H1 (cell line): ENCODE data around the gene ARHGAP18. TPM values are rescaled to one million over a fixed set of nuclear protein-coding genes. Genes with fewer than 3 reads are reported as not detected.

Experiments
- CTCF ChIA-PET: fragments of 300-600 bp; sonication (Branson Sonifier 250); formaldehyde crosslinking; loops from one replicate; lab custom pipeline; 2021; ENCODE audit not compliant: partially characterized antibody; lab: Charles Lee
- POLR2A ChIA-PET: fragments of 300-600 bp; sonication (Branson Sonifier 250); formaldehyde crosslinking; loops from one replicate; lab custom pipeline; 2021; ENCODE audit warnings: inconsistent platforms; ENCODE audit not compliant: partially characterized antibody; lab: Charles Lee
- DNase-seq, 2 experiments: peaks; one replicate each; pipeline versions ENCODE4 v3.0.0 to v3.0.0-alpha.2; 2010 to 2022; ENCODE audit warnings: low spot score in 2 of 2, low read depth in 1 of 2, mixed read lengths in 1 of 2
- FAIRE-seq: peaks from 2 replicates; lab custom pipeline; 2011; peaks lifted over from hg19 to GRCh38; lab: Jason Lieb, UNC
- H2AFZ ChIP-seq: 2 replicates; pipeline ENCODE4 v1.8.1; 2012; ENCODE audit warnings: low read length, inconsistent platforms
- H2AK5ac ChIP-seq: 2 replicates; pipeline ENCODE4 v1.6.1; 2013; ENCODE audit warnings: low read depth, low read length
- H2BK120ac ChIP-seq: replicated peaks from 2 replicates; pipeline ENCODE3; 2013; ENCODE audit warnings: low read depth, low read length, inconsistent platforms
- H2BK12ac ChIP-seq: 2 replicates; pipeline ENCODE4 v1.6.1; 2013; ENCODE audit warnings: low read depth, low read length
- H2BK15ac ChIP-seq: 2 replicates; pipeline ENCODE4 v1.6.1; 2013; ENCODE audit warnings: low read length
- H2BK20ac ChIP-seq: 2 replicates; pipeline ENCODE4 v1.6.1; 2013; ENCODE audit warnings: low read length
- H2BK5ac ChIP-seq: 2 replicates; pipeline ENCODE4 v1.6.1; 2013; ENCODE audit warnings: low read depth, low read length
- H3K14ac ChIP-seq: 2 replicates; pipeline ENCODE4 v1.6.1; 2013; ENCODE audit warnings: inconsistent platforms; ENCODE audit not compliant: insufficient read length
- H3K18ac ChIP-seq: 2 replicates; pipeline ENCODE4 v1.6.1; 2013; ENCODE audit warnings: low read length; ENCODE audit errors: extremely low read depth
- H3K23ac ChIP-seq: 2 replicates; pipeline ENCODE4 v1.6.1; 2013; ENCODE audit warnings: inconsistent platforms; ENCODE audit not compliant: insufficient read length
- H3K23me2 ChIP-seq: 2 replicates; pipeline ENCODE4 v1.6.1; 2013; ENCODE audit warnings: low read depth, low read length
- H3K27ac ChIP-seq: 2 replicates; pipeline ENCODE4 v1.6.1; 2011; ENCODE audit warnings: low read depth, low read length, inconsistent platforms
- H3K27me3 ChIP-seq, 4 experiments: replicated peaks in 1 of 4; 1 replicate in 1 of 4; 2 replicates in 3 of 4; pipeline versions ENCODE4 v1.6.1 to v1.8.1; 2011 to 2013; ENCODE audit warnings: low read length in 3 of 4, mild to moderate bottlenecking in 3 of 4, inconsistent platforms in 2 of 4, mixed read lengths in 2 of 4, moderate library complexity in 1 of 4; ENCODE audit not compliant: control insufficient read depth in 3 of 4, insufficient read depth in 3 of 4; ENCODE audit errors: extremely low read depth in 1 of 4
- H3K36me3 ChIP-seq, 4 experiments: 2 replicates each; pipeline versions ENCODE4 v1.6.1 to v1.8.1; 2011 to 2013; ENCODE audit warnings: mild to moderate bottlenecking in 4 of 4, low read length in 3 of 4, moderate library complexity in 2 of 4, control low read depth in 1 of 4, inconsistent platforms in 1 of 4; ENCODE audit not compliant: insufficient read depth in 4 of 4, control insufficient read depth in 2 of 4
- H3K4ac ChIP-seq: replicated peaks from 2 replicates; pipeline ENCODE3; 2013; ENCODE audit warnings: low read length, low read depth, mixed read lengths, inconsistent platforms; ENCODE audit not compliant: insufficient read length
- H3K4me1 ChIP-seq, 4 experiments: replicated peaks in 1 of 4; 1 replicate in 1 of 4; 2 replicates in 3 of 4; pipeline versions ENCODE4 v1.6.1 to v1.8.1; 2011 to 2013; ENCODE audit warnings: low read length in 3 of 4, inconsistent platforms in 2 of 4, mixed read lengths in 1 of 4; ENCODE audit not compliant: insufficient read depth in 4 of 4, control insufficient read depth in 3 of 4
- H3K4me2 ChIP-seq, 2 experiments: 2 replicates each; pipeline versions ENCODE4 v1.6.1 to v1.8.1; 2011 to 2013; ENCODE audit warnings: low read depth in 2 of 2, low read length in 2 of 2, control low read depth in 1 of 2, inconsistent platforms in 1 of 2, mild to moderate bottlenecking in 1 of 2; ENCODE audit not compliant: insufficient read depth in 1 of 2
- H3K4me3 ChIP-seq, 4 experiments: fragments of 200-600, 300-600 bp in 1 of 4; sonication (generic), shearing (Covaris generic), sonication (Bioruptor Twin) in 1 of 4; 2 replicates each; pipeline versions ENCODE4 v1.5.1 to v1.8.1; 2011 to 2016; ENCODE audit warnings: low read length in 4 of 4, low read depth in 3 of 4, control low read depth in 2 of 4, inconsistent platforms in 2 of 4, mild to moderate bottlenecking in 2 of 4, mixed read lengths in 1 of 4, moderate library complexity in 1 of 4; ENCODE audit not compliant: insufficient read depth in 2 of 4; ENCODE audit errors: extremely low read depth in 1 of 4
- H3K56ac ChIP-seq: replicated peaks from 2 replicates; pipeline ENCODE3; 2013; ENCODE audit warnings: low read depth, mild to moderate bottlenecking, mixed read lengths, low read length, inconsistent platforms; ENCODE audit not compliant: insufficient read length
- H3K79me1 ChIP-seq: 2 replicates; pipeline ENCODE4 v1.6.1; 2013; ENCODE audit warnings: low read depth, low read length, control low read depth
- H3K79me2 ChIP-seq, 2 experiments: 2 replicates each; pipeline versions ENCODE4 v1.6.1 to v1.8.1; 2012 to 2013; ENCODE audit warnings: low read length in 2 of 2, mild to moderate bottlenecking in 2 of 2, inconsistent platforms in 1 of 2; ENCODE audit not compliant: insufficient read depth in 2 of 2, control insufficient read depth in 1 of 2
- H3K9ac ChIP-seq, 4 experiments: replicated peaks in 1 of 4; 1 replicate in 1 of 4; 2 replicates in 3 of 4; pipeline versions ENCODE4 v1.6.1 to v1.8.1; 2011 to 2013; ENCODE audit warnings: low read depth in 3 of 4, low read length in 3 of 4, control low read depth in 2 of 4, mild to moderate bottlenecking in 2 of 4, moderate library complexity in 2 of 4, inconsistent platforms in 1 of 4; ENCODE audit errors: extremely low read depth in 1 of 4
- H3K9me3 ChIP-seq, 2 experiments: 2 replicates each; pipeline versions ENCODE4 v1.6.1 to v1.8.1; 2012 to 2013; ENCODE audit warnings: mild to moderate bottlenecking in 2 of 2, moderate library complexity in 2 of 2, control low read depth in 1 of 2, inconsistent platforms in 1 of 2, low read depth in 1 of 2, low read length in 1 of 2, mixed read lengths in 1 of 2; ENCODE audit not compliant: insufficient read depth in 2 of 2
- H4K20me1 ChIP-seq, 2 experiments: replicated peaks in 1 of 2; 2 replicates each; pipeline versions ENCODE3 to v1.8.1; 2011 to 2013; ENCODE audit warnings: inconsistent platforms in 2 of 2, low read length in 2 of 2, mild to moderate bottlenecking in 1 of 2; ENCODE audit not compliant: insufficient read depth in 2 of 2, control insufficient read depth in 1 of 2
- H4K5ac ChIP-seq: 2 replicates; pipeline ENCODE4 v1.6.1; 2013; ENCODE audit warnings: low read length, low read depth, mixed read lengths, inconsistent platforms; ENCODE audit not compliant: insufficient read length
- H4K8ac ChIP-seq: 2 replicates; pipeline ENCODE4 v1.8.0; 2013; ENCODE audit warnings: mild to moderate bottlenecking, moderate library complexity, low read length, inconsistent platforms; ENCODE audit not compliant: insufficient read depth; ENCODE audit errors: extremely low read depth
- H4K91ac ChIP-seq: replicated peaks from 2 replicates; pipeline ENCODE3; 2013; ENCODE audit warnings: low read length, mixed read lengths, inconsistent platforms; ENCODE audit not compliant: insufficient read length
- CBX8 ChIP-seq: fragments of 300-800, 300-1000 bp; sonication (generic); IDR thresholded peaks from 2 replicates; pipeline ENCODE4 v1.7.1; 2016; ENCODE audit warnings: low read depth, low read length, borderline replicate concordance
- CTCF ChIP-seq, 3 experiments: IDR thresholded peaks; 1 replicate in 2 of 3; 2 replicates in 1 of 3; pipeline versions ENCODE4 v1.5.1 to v1.6.1; 2011; ENCODE audit warnings: low read length in 3 of 3, mild to moderate bottlenecking in 3 of 3, inconsistent platforms in 2 of 3, low read depth in 1 of 3, moderate library complexity in 1 of 3; ENCODE audit not compliant: insufficient read depth in 1 of 3; ENCODE audit errors: control extremely low read depth in 1 of 3
- RAD21 ChIP-seq, 2 experiments: IDR thresholded peaks in 1 of 2; conservative IDR thresholded peaks in 1 of 2; 2 replicates each; pipeline ENCODE4 v1.6.1; 2011; ENCODE audit warnings: low read depth in 2 of 2, low read length in 2 of 2, improper control_type of control experiment in 1 of 2, inconsistent platforms in 1 of 2, mild to moderate bottlenecking in 1 of 2, moderate library complexity in 1 of 2
- WGBS, 2 experiments: shearing (Covaris generic) in 1 of 2; methylation state at CpG; one replicate each; pipeline versions ENCODE4 v1.1.6 to v1.1.7; 2013 to 2015; ENCODE audit warnings: low lambda C conversion rate in 2 of 2, mixed read lengths in 2 of 2, inconsistent platforms in 1 of 2, low coverage in 1 of 2, missing lambda C conversion rate in 1 of 2; ENCODE audit not compliant: insufficient replicate concordance in 2 of 2, insufficient coverage in 1 of 2, insufficient read length in 1 of 2; ENCODE audit errors: extremely low coverage in 1 of 2, missing lambda C conversion rate in 1 of 2; 5-methylcytosine and 5-hydroxymethylcytosine counted together
- polyA plus RNA-seq, 7 experiments: library from polyadenylated mRNA; depleted of rRNA in 3 of 7; stranded (reverse) in 5 of 7; unstranded in 2 of 7; fragments of >200 nt in 5 of 7; fragments of 200-250 nt in 2 of 7; gene quantifications; 1 replicate in 5 of 7; 2 replicates in 1 of 7; 4 replicates in 1 of 7; pipeline versions ENCODE4 v1.2.1 to v1.2.3, GENCODE V29; 2011 to 2013; ENCODE audit warnings: missing spikeins in 2 of 7, mixed read lengths in 2 of 7
- total RNA-seq: library from RNA; stranded (reverse); fragmentation: NEBNext Ultra II Directional; extraction: Animal tissue kit (Norgen Biotek cat#: 25700); gene quantifications from 2 replicates; pipeline ENCODE4 v1.2.1, GENCODE V29; 2021

The ARHGAP18 gene
- total and polyA plus RNA-seq, 2 of the 8 experiments (the other 6 are each of a cell fraction or from before 2014, with no cell fraction given) = 0.83 to 4.5 TPM

GRCh38 chr6:129730477-129731165 is 20.6 kb upstream of the ARHGAP18 start:
- Histone ChIP-seq H3K79me2 (no peaks in the 10 kb centered on the region), H2BK5ac (no peak overlapping the region), H2AK5ac (no peak overlapping the region), H3K56ac (no peak overlapping the region), H3K79me1 (no peaks in the 10 kb centered on the region), H3K4me1 (peaks cover 0 to 3% (median 0%) of the 10 kb centered on the region in 4 experiments; a peak in 1 of 7 replicates), H3K4ac (no peak overlapping the region), H3K27ac (no peak overlapping the region), H4K20me1 (no peaks in the 10 kb centered on the region), H3K27me3 (no peaks in the 10 kb centered on the region), H2BK20ac (no peak overlapping the region), H3K9me3 (no peaks in the 10 kb centered on the region), H4K5ac (no peak overlapping the region), H4K91ac (no peak overlapping the region), H2BK15ac (no peak overlapping the region), H2AFZ (peak overlapping the region; percentile 99), H2BK120ac (no peak overlapping the region), H3K14ac (no peak overlapping the region), H2BK12ac (no peak overlapping the region), H4K8ac (no peak overlapping the region), H3K4me2 (no peak overlapping the region), H3K23ac (no peak overlapping the region), H3K36me3 (no peaks in the 10 kb centered on the region), H3K23me2 (no peaks in the 10 kb centered on the region), H3K4me3 (no peak overlapping the region), H3K18ac (no peak overlapping the region), H3K9ac (no peak overlapping the region)
- TF ChIP-seq RAD21 (IDR thresholded peaks at IDR 0.05 in 1 of 2, conservative IDR thresholded peaks at IDR 0.05 in 1 of 2; ENCODE audit: low read depth in 2 of 2, low read length in 2 of 2) (peak; percentile 74 to 77), CBX8 (no peak), CTCF (IDR thresholded peaks at IDR 0.05; ENCODE audit: control extremely low read depth in 1 of 3, insufficient read depth in 1 of 3, low read depth in 1 of 3, low read length in 3 of 3) (peak in 2 of 3 experiments; percentile 42 to 46; a peak in 3 of 4 replicates)
- FAIRE-seq (peak; percentile 62), DNase-seq (no peak)
- 67% methylated on average over 8 of the region's 8 CpGs; no CpG with 5 or more reads in 1 of the 2 experiments for WGBS, 2 experiments
- ChIA-PET POLR2A (interaction anchor here (1.0 kb wide), 2 partner anchors 14 to 36 kb away, joined by 3 read pairs; no protein-coding TSS in a partner anchor), CTCF (interaction anchor here (0.9 to 7.4 kb wide), 23 partner anchors 11 to 203 kb away, joined by 3 to 89 read pairs (median 4); partner anchors contain the start of gene ARHGAP18)
